NOMO-1 treated with dmso at 0.1 percent for 144 hours (cell line): Measurements from ENCODE around the gene ALG1L2.
"Not testable (repeated sequence)": the region's sequence is repeated elsewhere in the genome, so short reads cannot be mapped to it uniquely, and the experiment has no call there.

Source experiments
- DNase-seq: peaks from one replicate; lab custom pipeline; 2025; ENCODE audit not compliant: unreplicated experiment; lab: John Stamatoyannopoulos, UW

The ALG1L2 gene

GRCh38 chr3:130093741-130094391, 12.2 kb downstream of the ALG1L2 start:
- peak; percentile 80 for DNase-seq

- DNase-seq = peak; percentile 73
Measured at GRCh38 chr3:130094491-130094941, 12.9 kb downstream of the ALG1L2 start.

- DNase-seq = not testable (repeated sequence)
Measured at GRCh38 chr3:130095858-130096257, 14.2 kb downstream of the ALG1L2 start.

- not testable (repeated sequence) for DNase-seq
Measured at GRCh38 chr3:130097096-130097495, 15.5 kb downstream of the ALG1L2 start.

- DNase-seq = not testable (repeated sequence)
Measured at GRCh38 chr3:130097690-130098638, 16.3 kb downstream of the ALG1L2 start.

- DNase-seq = not testable (repeated sequence)
Measured at GRCh38 chr3:130098639-130099385, 17.2 kb downstream of the ALG1L2 start.

GRCh38 chr3:130102545-130102944, 20.9 kb downstream of the ALG1L2 start:
- not testable (repeated sequence) for DNase-seq

- DNase-seq = not testable (repeated sequence)
Measured at GRCh38 chr3:130104191-130104590, 22.6 kb downstream of the ALG1L2 start.

- DNase-seq = not testable (repeated sequence)
Measured at GRCh38 chr3:130107333-130107995, 25.8 kb downstream of the ALG1L2 start.

- DNase-seq = not testable (repeated sequence)
Measured at GRCh38 chr3:130108836-130109585, 27.4 kb downstream of the ALG1L2 start.

- not testable (repeated sequence) for DNase-seq
Measured at GRCh38 chr3:130110386-130111169, 28.9 kb downstream of the ALG1L2 start.

GRCh38 chr3:130111185-130111864, 29.7 kb downstream of the ALG1L2 start:
- DNase-seq = peak; percentile 99

- DNase-seq = peak; percentile 94
Measured at GRCh38 chr3:130111865-130112747, 30.5 kb downstream of the ALG1L2 start.

GRCh38 chr3:130112748-130113073, 31.1 kb downstream of the ALG1L2 start:
- DNase-seq = not testable (repeated sequence)

GRCh38 chr3:130115400-130115799, 33.8 kb downstream of the ALG1L2 start:
- DNase-seq = not testable (repeated sequence)

GRCh38 chr3:130117933-130118332, 36.3 kb downstream of the ALG1L2 start:
- no peak for DNase-seq

GRCh38 chr3:130119824-130120223, 38.2 kb downstream of the ALG1L2 start:
- DNase-seq = not testable (repeated sequence)

- not testable (repeated sequence) for DNase-seq
Measured at GRCh38 chr3:130120291-130120690, 38.7 kb downstream of the ALG1L2 start.
